ENCODE measurements around the gene IPPK. TPM values are rescaled to one million over a fixed set of nuclear protein-coding genes. Genes with fewer than 3 reads are reported as not detected.

The IPPK gene
- total and polyA plus RNA-seq, 7 experiments from 2014 or later: 2.8 to 12.8 (median 7.4) TPM

DNA sequence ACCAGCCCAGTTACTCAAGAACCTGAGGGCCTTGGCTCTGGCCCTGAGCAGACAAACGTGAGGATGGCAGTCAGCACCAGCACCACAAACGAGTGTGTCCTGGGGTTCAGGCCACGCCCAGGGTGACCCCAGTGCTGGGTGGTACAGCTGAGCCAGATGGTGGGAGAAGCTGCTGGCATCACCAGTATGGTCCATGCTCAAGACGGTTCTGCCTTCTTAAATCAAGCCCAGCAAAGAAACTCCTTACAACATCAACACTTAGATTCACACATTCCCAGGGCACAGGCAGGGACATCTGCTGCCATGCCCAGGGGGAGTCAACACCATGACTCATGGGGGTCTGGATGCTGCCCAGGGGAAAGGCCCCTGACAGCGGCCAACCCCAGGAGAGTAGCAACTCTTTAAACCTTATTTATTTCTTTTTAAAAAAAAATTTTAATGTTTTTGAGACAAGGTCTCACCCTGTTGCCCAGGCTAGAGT, 31.3 kb downstream of the IPPK start:
- intact Hi-C loops (cut with micrococcal nuclease): no loop called here
- Histone ChIP-seq H3K4me1 (ENCODE audit: control insufficient read depth in 2 of 2, insufficient read depth in 2 of 2, low read length in 2 of 2) (no peaks in the 10 kb centered on the region), H3K36me3 (ENCODE audit: control insufficient read depth in 2 of 3, insufficient read depth in 3 of 3, low read length in 3 of 3) (peaks cover 0 to 94% (median 13%) of the 10 kb centered on the region in 3 experiments), H3K4me3 (ENCODE audit: low read length) (no peak overlapping the region), H3K9me3 (ENCODE audit: control insufficient read depth in 2 of 3, low read length in 3 of 3) (no peaks in the 10 kb centered on the region), H3K27me3 (ENCODE audit: control insufficient read depth in 2 of 2, insufficient read depth in 2 of 2, low read length in 2 of 2) (no peaks in the 10 kb centered on the region), H3K27ac (ENCODE audit: low read depth, low read length) (no peak overlapping the region)
- CTCF ChIA-PET: no interaction called here
- POLR2A ChIA-PET: no interaction called here
- Mint-ChIP-seq H3K27me3 (no peaks in the 10 kb centered on the region), H3K4me3 (no peak overlapping the region), H3K9me3 (no peaks in the 10 kb centered on the region), H3K36me3 (peaks cover 11 to 61% (median 17%) of the 10 kb centered on the region in 5 donors), H3K4me1 (peaks cover 0 to 3% (median 0%) of the 10 kb centered on the region in 7 donors), H3K27ac (no peak overlapping the region)
- no peak for ATAC-seq
- DNase-seq: no peak

DNA sequence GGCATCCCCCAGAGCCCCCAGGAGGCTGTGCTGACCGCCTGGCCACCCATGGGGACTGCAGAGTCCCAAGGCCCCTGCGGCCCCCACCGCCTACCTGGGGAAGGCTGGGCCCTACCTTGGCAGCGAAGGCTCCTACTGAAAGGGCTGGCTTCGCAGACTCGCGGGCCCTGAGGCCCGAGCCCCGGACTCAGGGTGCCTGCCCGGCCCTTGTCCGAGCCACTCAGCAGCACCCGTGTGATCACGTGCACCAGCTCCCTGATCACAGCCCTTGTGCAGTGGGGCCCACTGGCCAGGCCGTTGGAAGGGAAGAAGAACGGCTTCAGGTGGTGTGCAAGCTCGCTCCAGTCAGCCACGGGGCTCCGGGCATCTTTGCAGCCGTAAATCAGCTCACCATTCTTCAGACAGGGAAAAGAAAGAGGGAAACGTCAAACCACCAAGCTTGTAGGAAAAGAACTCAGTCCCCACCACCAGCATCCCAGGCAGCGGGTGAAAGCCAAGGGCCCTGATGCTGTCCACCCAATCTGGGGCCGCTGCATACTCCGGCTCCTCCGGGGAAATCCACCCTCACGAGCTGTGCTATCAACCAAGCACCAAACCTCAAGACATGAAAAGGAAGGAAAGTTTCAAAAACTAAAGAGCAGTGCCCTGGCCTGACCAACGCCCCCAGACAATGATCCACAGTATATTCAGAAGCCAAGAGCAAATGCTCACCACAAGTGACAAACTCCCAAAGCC, 31.9 kb downstream of the IPPK start:
- Histone ChIP-seq H3K9me3 (ENCODE audit: control insufficient read depth in 2 of 3, low read length in 3 of 3) (no peaks in the 10 kb centered on the region), H3K36me3 (ENCODE audit: control insufficient read depth in 2 of 3, insufficient read depth in 3 of 3, low read length in 3 of 3) (peaks cover 0 to 94% (median 14%) of the 10 kb centered on the region in 3 experiments), H3K27ac (ENCODE audit: low read depth, low read length) (no peak overlapping the region), H3K4me3 (ENCODE audit: low read length) (no peak overlapping the region), H3K27me3 (ENCODE audit: control insufficient read depth in 2 of 2, insufficient read depth in 2 of 2, low read length in 2 of 2) (no peaks in the 10 kb centered on the region), H3K4me1 (ENCODE audit: control insufficient read depth in 2 of 2, insufficient read depth in 2 of 2, low read length in 2 of 2) (no peaks in the 10 kb centered on the region)
- H3K36me3 Mint-ChIP-seq: peaks cover 8 to 56% (median 15%) of the 10 kb centered on the region in 5 donors
- ATAC-seq (no peak), DNase-seq (peak in 1 of 9 donors; percentile 16)
- CTCF ChIA-PET: interaction anchor here (0.8 kb wide), 1 partner anchor 10 kb away, joined by 3 read pairs; no protein-coding TSS in a partner anchor
- intact Hi-C loops (cut with micrococcal nuclease): no loop called here
- POLR2A ChIA-PET: no interaction called here
- H3K4me1 Mint-ChIP-seq: peaks cover 0 to 3% (median 0%) of the 10 kb centered on the region in 7 donors
- H3K9me3 Mint-ChIP-seq: no peaks in the 10 kb centered on the region
- H3K27ac Mint-ChIP-seq: peak overlapping the region in 1 of 9 donors; percentile 55
- no peak overlapping the region for H3K4me3 Mint-ChIP-seq
- no peaks in the 10 kb centered on the region for H3K27me3 Mint-ChIP-seq

DNA sequence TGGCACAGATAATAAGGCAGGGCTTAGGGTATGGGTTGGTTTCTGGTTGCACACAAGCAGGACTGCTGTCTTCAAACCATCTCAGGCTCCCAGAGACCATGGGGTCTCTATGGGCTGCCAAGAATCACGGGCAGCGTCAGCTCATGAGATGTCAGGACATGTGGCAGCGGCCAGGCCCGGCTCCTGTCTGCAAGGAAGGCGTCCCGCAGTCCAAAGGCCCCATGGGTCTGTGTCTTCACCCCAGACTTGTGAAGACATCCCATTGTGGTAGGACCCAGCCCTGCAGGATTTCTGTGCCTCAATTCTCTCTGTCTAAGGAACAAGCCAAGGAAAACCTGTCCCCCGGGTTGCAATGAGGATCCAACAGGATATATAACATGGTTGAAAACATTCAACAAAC, 32.6 kb downstream of the IPPK start:
- H3K27me3 Mint-ChIP-seq: no peaks in the 10 kb centered on the region
- ATAC-seq (no peak), DNase-seq (peak in 1 of 9 donors; percentile 15)
- no peak overlapping the region for H3K27ac Mint-ChIP-seq
- H3K27me3 ChIP-seq (ENCODE audit: control insufficient read depth in 2 of 2, insufficient read depth in 2 of 2, low read length in 2 of 2): no peaks in the 10 kb centered on the region
- peaks cover 0 to 93% (median 10%) of the 10 kb centered on the region in 3 experiments for H3K36me3 ChIP-seq (ENCODE audit: control insufficient read depth in 2 of 3, insufficient read depth in 3 of 3, low read length in 3 of 3)
- CTCF ChIA-PET: interaction anchor here (0.8 kb wide), 1 partner anchor 11 kb away, joined by 3 read pairs; no protein-coding TSS in a partner anchor
- no peaks in the 10 kb centered on the region for H3K9me3 ChIP-seq (ENCODE audit: control insufficient read depth in 2 of 3, low read length in 3 of 3)
- H3K4me3 Mint-ChIP-seq: no peak overlapping the region
- no peaks in the 10 kb centered on the region for H3K9me3 Mint-ChIP-seq
- intact Hi-C loops (cut with micrococcal nuclease): no loop called here
- H3K27ac ChIP-seq (ENCODE audit: low read depth, low read length): no peak overlapping the region
- H3K4me1 Mint-ChIP-seq: peaks cover 0 to 5% (median 0%) of the 10 kb centered on the region in 7 donors
- no peaks in the 10 kb centered on the region for H3K4me1 ChIP-seq (ENCODE audit: control insufficient read depth in 2 of 2, insufficient read depth in 2 of 2, low read length in 2 of 2)
- POLR2A ChIA-PET: no interaction called here
- no peak overlapping the region for H3K4me3 ChIP-seq (ENCODE audit: low read length)
- H3K36me3 Mint-ChIP-seq: peaks cover 11 to 50% (median 15%) of the 10 kb centered on the region in 5 donors

DNA sequence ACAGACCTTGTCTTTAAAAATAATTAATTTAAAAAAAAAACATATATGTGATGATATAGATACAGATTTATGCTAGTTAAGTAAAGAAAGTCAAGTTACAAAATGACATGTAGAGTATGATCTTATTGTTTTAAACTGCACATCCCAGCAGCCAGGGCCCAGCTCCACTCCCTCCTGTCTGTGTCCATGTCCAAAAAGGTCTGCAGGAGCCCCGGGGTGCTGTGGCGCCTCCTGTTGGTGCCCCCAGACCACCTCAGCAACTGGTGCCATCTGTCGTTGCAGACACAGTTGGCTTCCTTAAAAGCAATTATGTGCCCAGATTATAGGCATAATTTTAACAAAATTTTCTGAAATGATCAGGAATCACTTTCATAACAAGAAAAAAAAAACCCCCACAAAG, 33.3 kb downstream of the IPPK start:
- no peak overlapping the region for H3K27ac Mint-ChIP-seq
- H3K4me3 ChIP-seq (ENCODE audit: low read length): no peak overlapping the region
- H3K27me3 ChIP-seq (ENCODE audit: control insufficient read depth in 2 of 2, insufficient read depth in 2 of 2, low read length in 2 of 2): no peaks in the 10 kb centered on the region
- ATAC-seq (no peak), DNase-seq (no peak)
- ChIA-PET POLR2A (no interaction called here), CTCF (no interaction called here)
- no peaks in the 10 kb centered on the region for H3K4me1 ChIP-seq (ENCODE audit: control insufficient read depth in 2 of 2, insufficient read depth in 2 of 2, low read length in 2 of 2)
- no peaks in the 10 kb centered on the region for H3K9me3 ChIP-seq (ENCODE audit: control insufficient read depth in 2 of 3, low read length in 3 of 3)
- intact Hi-C loops (cut with micrococcal nuclease): no loop called here
- H3K4me3 Mint-ChIP-seq: no peak overlapping the region
- peaks cover 0 to 93% (median 10%) of the 10 kb centered on the region in 3 experiments for H3K36me3 ChIP-seq (ENCODE audit: control insufficient read depth in 2 of 3, insufficient read depth in 3 of 3, low read length in 3 of 3)
- H3K4me1 Mint-ChIP-seq: peaks cover 0 to 10% (median 0%) of the 10 kb centered on the region in 7 donors
- H3K36me3 Mint-ChIP-seq: peaks cover 10 to 51% (median 17%) of the 10 kb centered on the region in 5 donors
- H3K27me3 Mint-ChIP-seq: no peaks in the 10 kb centered on the region
- no peaks in the 10 kb centered on the region for H3K9me3 Mint-ChIP-seq
- H3K27ac ChIP-seq (ENCODE audit: low read depth, low read length): no peak overlapping the region

DNA sequence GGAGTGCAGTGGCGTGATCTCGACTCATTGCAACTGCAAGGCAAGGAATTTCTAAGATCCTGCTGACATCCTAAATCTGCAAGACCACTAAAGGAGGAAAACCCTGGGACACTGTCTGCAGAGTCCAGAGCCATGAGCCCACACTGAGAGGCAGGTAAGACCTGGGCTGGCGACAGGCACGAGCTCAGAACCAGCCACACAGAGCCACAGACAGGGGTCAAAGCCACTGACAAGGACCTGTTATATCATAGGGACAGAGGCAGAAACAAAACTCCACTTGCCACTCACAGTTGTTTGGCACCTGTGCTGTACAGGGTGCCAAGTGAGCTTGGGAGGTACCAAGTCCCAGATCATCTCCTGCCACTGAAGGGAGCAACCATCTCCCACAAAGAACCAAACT, 34.2 kb downstream of the IPPK start:
- Histone ChIP-seq H3K4me3 (ENCODE audit: low read length) (no peak overlapping the region), H3K4me1 (ENCODE audit: control insufficient read depth in 2 of 2, insufficient read depth in 2 of 2, low read length in 2 of 2) (no peaks in the 10 kb centered on the region), H3K36me3 (ENCODE audit: control insufficient read depth in 2 of 3, insufficient read depth in 3 of 3, low read length in 3 of 3) (peaks cover 0 to 85% (median 10%) of the 10 kb centered on the region in 3 experiments), H3K27ac (ENCODE audit: low read depth, low read length) (no peak overlapping the region), H3K27me3 (ENCODE audit: control insufficient read depth in 2 of 2, insufficient read depth in 2 of 2, low read length in 2 of 2) (no peaks in the 10 kb centered on the region), H3K9me3 (ENCODE audit: control insufficient read depth in 2 of 3, low read length in 3 of 3) (no peaks in the 10 kb centered on the region)
- H3K36me3 Mint-ChIP-seq: peaks cover 7 to 50% (median 16%) of the 10 kb centered on the region in 5 donors
- peaks cover 0 to 12% (median 0%) of the 10 kb centered on the region in 7 donors for H3K4me1 Mint-ChIP-seq
- ATAC-seq (no peak), DNase-seq (no peak)
- no peak overlapping the region for H3K4me3 Mint-ChIP-seq
- no peaks in the 10 kb centered on the region for H3K27me3 Mint-ChIP-seq
- H3K27ac Mint-ChIP-seq: no peak overlapping the region
- ChIA-PET CTCF (no interaction called here), POLR2A (no interaction called here)
- intact Hi-C loops (cut with micrococcal nuclease): no loop called here
- no peaks in the 10 kb centered on the region for H3K9me3 Mint-ChIP-seq

DNA sequence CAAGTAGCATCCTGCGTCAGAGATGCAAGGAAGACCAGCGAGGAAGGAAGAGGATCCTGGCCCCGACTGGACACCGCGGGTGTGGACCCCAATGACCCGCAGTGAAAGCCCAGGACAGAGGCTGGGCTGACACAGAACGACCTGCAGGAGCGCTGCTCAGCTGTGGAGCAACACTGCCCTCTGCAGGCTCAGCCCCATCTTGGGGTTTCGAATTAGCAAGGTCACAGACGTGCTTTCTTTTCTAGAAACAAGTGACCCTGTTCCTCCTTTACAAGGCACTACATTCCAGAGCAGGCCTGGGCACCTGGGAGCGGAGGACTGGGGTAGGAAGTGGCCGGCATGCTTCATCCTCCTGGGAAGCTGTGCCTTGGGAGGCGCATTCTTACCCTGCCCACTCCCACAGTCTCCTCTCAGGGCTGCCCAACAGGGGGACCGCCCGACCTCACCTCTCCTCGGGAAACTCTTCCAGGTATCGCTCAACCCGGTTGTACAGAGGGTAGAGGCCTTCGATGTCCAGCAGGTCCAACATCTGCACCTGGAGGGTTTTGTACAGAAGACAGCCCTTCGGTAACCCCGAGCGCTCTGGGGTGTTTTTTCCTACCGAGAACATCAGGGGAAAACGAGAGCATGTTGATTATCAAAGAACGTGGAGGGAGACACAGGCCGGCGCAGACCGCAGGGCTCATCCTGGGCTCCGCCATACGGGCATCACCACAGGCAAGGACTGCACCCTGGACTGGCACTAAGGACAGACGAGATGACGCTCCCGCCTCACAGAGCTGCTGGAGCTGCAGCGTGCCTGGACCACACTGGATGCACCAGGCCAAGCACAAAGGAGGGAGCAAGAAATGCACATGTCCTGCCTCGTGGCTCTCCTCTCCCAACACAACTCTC, 35.0 kb downstream of the IPPK start:
- Mint-ChIP-seq H3K9me3 (no peaks in the 10 kb centered on the region), H3K4me1 (peaks cover 0 to 12% (median 0%) of the 10 kb centered on the region in 7 donors), H3K27ac (no peak overlapping the region), H3K4me3 (no peak overlapping the region), H3K27me3 (no peaks in the 10 kb centered on the region), H3K36me3 (peaks cover 14 to 52% (median 20%) of the 10 kb centered on the region in 5 donors)
- intact Hi-C loops (cut with micrococcal nuclease): loop anchor here (1.0 to 5.0 kb wide), 4 partner anchors 308 to 501 kb away; partner anchors contain the start of genes CENPP (in 1 of the 2), IARS1 (in 1 of the 2) and NOL8 (in 1 of the 2)
- Histone ChIP-seq H3K4me3 (ENCODE audit: low read length) (no peak overlapping the region), H3K4me1 (ENCODE audit: control insufficient read depth in 2 of 2, insufficient read depth in 2 of 2, low read length in 2 of 2) (no peaks in the 10 kb centered on the region), H3K27ac (ENCODE audit: low read depth, low read length) (no peak overlapping the region), H3K36me3 (ENCODE audit: control insufficient read depth in 2 of 3, insufficient read depth in 3 of 3, low read length in 3 of 3) (peaks cover 0 to 77% (median 10%) of the 10 kb centered on the region in 3 experiments), H3K27me3 (ENCODE audit: control insufficient read depth in 2 of 2, insufficient read depth in 2 of 2, low read length in 2 of 2) (no peaks in the 10 kb centered on the region), H3K9me3 (ENCODE audit: control insufficient read depth in 2 of 3, low read length in 3 of 3) (no peaks in the 10 kb centered on the region)
- POLR2A ChIA-PET: no interaction called here
- DNase-seq (peak; percentile 17 to 67 (median 46)), ATAC-seq (peak; percentile 86)
- CTCF ChIA-PET: interaction anchor here (0.8 to 1.6 kb wide), 2 partner anchors 31 to 495 kb away, joined by 3 to 5 read pairs; no protein-coding TSS in a partner anchor

Data from naive thymus-derived CD4-positive, alpha-beta T cell (primary cell).